HG03095 (cell line): Measurements from ENCODE around the gene HELZ2.
"Not testable (repeated sequence)": the region's sequence is repeated elsewhere in the genome, so short reads cannot be mapped to it uniquely, and the experiment has no call there.

Experiments used
- ATAC-seq: cut with Tn5 transposase; IDR thresholded peaks from one replicate; pipeline ENCODE4 v1.9.1; 2021; ENCODE audit warnings: moderate library complexity; ENCODE audit not compliant: unreplicated experiment

The HELZ2 gene

DNA sequence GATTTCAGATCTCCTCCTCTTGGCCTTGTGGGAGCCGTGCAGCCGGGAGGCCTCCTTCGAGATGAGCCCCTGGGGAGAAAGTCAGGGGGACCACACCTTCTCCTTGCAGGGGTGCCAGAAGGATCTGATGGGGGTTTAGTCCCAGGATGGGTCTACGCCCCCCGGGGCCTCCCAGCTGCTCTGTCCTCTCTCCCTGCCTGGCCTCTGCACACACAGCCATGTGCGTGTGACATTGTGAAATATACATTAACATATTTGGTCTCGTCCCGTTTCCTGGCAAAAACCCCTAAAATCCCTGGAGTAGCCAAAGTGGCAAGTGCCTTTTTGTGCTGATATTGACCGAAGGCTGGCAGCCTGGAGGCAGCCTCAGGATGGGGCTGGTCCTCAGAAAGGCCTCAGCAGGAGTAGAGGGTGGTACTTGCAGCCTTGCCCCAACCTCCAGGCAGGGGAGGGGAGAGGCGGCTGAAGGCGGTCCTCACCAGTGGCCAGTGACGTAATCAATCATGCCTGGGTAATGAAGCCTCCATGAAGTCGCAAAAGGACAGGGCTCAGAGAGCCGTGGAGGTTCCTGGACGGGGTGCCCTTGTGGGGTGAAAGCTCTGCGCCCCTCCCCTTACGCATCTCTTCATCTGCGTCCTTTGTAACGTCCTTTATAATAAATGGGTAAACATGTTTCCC is 5.1 kb upstream of the HELZ2 start:
- ATAC-seq, result no peak

DNA sequence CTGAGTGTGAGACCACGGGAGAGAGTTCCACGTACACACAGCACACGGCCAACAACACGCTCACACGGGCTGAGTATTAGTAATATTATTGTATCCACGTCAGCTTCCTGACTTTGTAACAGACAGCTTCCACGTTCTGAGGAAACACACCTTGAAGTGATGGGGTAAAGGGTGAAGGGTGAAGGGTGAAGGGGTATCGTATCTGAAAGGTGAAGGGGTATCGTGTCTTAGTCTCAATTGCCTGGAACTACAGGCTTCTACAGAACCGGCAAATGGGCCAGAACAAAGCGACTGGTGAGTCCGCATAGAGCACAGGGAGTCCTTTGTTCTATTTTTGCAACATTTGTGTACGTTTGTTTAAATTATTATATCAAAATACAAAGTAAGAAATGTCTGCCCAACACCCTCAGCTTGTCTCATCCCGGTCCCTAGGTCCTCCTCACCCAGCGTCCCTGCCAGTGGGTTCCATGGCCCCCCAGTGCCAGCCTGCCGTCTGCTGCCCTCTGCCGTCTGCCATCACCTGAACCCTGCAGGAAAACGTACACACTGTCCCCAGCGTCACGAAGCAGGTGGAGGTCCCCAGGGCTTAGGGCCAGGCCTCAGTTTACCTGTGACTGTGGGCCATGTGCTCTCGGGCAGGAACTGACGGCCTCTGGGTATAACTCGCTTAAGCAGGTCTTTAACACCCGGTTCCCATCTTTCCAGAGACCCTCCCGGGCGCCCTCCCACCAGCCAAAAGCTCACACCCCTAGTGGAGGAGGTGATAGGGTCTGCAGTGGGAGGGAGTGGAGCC is 4.4 kb upstream of the HELZ2 start:
- no peak for ATAC-seq

DNA sequence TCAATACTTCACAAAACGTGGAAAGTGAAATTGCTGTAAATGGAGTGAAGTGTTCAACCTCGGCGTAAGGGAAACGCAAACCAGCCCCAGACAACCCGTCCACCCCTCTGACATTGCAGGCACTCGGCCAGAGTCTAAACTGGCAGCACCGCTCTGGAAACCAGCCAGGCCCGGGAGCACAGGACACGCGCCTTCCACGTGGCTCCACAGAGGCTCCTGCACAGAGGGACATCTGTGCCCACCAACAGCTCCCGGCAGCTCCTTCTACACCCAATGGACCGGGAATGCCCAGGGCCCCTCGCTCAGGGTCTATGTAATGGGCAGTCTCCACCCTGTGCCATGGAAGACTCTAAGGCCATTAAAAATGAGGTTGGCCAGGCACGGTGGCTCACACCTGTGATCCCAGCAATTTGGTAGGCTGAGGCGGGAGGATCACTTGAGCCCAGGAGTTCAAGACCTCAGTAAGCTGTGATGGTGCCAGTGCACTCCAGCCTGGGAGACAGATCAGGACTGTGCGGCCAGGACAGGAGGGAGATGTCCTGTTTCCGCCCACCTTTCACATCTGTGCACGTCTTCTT is 3.4 kb upstream of the HELZ2 start:
- no peak for ATAC-seq

DNA sequence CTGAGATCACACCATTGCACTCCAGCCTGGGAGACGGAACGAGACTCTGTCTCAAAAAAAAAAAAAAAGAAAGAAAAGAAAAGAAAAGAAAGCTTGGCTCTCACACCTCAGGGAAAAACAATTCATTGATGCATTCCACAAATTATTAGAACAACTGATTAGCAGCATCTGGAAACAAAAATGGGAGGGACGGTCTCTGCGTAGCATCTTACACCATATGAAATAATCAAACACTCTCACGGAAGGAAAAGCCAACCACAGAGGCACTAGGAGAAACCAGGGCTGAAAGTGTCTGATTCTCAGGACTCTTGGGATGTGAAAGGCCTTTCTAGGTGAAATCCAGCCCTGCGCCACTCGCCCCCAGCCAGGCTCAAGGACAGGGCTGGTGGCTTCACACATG is 2.3 kb upstream of the HELZ2 start:
- ATAC-seq, result no peak

DNA sequence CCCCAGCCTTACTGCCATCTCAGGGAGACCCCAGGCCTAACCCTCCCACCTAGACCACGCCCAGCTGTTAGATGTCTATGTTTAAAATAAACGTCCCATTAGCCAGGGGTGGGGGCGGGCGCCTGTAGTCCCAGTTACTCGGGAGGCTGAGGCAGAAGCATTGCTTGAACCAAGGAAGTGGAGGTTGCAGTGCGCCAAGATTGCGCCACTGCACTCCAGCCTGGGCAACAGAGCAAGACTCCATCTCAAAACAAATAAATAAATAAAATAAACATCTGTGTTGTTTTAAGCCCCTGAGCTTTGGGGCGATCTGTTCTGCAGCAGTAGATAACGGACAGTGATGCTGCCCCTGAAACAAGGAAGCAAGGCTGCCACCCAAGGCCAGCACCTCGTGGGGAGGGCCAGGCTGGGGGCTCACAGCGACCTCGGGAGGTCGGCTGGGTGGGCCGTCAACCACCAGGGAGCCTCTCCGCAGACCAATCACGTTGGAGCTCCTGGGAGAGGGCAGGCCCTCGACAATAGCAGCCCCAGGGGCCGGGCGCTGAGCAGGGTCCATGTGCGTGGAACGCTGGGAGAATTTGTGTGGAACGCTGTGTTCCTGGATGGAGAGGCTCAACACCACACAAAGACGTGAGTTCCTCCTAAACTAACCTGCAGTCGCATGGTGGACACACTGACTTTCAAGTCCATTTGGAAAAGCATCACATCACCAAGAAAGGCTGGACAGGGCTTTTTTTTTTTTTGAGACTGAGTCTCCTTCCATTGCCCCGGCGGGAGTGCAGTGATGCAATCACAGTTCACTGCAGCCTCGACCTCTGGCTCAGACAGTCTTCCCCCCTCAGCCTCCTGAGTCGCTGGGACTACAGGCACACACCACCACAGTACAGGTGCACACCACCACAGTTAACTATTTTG is 1.0 kb upstream of the HELZ2 start:
- no peak for ATAC-seq

DNA sequence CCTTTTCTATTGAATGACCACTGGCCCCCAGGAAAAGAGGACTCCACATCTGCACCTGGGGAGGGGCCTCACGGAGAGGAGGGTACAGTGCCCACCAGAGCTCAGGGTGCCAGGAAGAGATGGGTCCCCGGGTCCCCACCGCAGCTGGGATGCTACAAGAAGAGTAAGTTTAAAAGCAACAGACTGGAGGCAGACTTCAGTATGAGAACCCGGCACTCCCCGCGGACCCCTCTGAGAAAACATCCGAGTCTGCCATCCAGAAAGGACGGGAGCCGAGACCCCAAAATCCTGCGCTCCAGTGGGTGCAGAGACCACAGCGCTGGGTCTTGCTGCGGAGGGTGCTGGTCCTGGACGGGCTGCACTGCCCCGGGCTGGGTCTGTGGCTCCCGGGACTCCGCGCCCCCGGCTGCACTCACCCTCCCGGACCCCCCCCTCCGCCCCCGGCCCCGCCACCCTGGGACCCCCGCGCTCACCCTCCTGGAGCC is 350 bp downstream of the HELZ2 start:
- no peak for ATAC-seq

DNA sequence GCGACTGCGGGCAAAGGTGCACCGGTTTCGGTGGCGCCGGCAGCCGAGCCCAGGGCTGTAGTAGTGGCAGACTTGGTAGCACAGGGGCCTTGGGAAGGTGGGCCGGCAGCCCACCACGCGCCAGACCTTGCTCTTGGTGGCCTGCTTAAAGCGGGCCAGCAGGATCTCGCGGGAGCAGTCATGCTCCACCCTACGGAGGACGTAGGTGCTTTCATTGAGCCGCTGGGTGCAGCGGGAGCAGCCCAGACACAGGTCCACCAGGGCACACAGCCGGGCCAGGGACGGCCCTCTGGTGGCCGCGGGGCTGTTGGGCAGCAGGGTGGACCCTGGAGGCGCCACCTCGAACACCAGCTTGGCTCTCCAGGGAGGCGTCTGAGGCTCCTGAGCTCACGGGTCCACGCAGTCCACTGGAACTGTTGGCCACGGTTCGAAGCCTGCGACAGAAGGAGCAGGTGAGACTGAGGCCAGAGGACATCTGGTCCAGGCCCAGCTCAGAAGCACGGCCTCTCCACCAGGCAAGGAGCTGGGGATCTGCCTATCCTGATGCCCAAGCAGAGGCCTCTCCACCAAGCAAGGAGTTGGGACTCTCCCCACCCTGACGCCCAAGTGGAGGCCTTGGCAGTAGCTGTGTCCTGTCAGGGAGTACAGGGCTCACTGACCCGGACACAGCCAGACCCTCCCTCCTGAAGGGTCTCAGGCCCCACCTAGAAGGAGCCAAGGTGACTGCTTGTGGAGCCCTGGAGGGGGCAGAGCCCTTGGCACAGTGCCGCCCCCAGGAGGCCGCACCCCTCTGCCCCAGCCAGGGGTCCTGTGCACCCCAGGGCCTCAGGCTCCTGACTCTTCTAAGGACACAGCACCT is 1.0 kb downstream of the HELZ2 start:
- ATAC-seq, result no peak

DNA sequence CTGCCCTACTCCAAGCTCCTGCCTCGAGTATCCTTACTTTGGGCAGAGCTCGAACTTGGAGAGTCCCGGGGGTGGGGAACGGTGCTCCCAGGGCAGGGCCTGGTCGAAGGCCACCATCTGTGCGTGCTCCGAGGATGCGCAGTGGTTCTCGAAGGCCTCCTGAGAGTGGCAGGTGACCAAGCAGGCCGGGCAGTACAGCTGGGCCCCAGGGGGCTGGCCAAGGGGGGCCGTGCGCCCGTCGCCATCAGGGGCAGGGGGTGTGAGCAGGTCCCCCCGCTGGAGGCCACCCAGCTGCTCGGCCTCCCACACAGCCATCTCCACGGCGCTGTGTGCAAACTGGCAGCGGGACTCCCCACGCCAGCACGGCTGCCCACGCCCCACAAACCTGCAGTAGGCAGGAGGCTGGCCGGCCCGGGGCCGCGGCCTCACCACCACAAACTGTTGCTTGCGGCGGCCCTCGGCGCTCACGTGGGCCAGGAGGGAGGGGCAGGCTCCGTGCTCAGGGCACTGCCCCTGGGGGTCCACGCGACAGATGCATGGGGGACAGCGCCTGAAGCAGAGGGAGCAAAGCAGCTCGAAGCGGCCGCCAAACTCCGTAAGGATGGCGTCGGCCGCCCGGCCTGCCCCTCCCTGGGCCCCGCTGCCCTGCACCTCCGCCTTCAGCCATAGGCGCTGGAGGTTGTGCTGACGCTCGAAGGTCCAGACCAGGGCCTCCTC is 1.8 kb downstream of the HELZ2 start:
- ATAC-seq, result no peak

DNA sequence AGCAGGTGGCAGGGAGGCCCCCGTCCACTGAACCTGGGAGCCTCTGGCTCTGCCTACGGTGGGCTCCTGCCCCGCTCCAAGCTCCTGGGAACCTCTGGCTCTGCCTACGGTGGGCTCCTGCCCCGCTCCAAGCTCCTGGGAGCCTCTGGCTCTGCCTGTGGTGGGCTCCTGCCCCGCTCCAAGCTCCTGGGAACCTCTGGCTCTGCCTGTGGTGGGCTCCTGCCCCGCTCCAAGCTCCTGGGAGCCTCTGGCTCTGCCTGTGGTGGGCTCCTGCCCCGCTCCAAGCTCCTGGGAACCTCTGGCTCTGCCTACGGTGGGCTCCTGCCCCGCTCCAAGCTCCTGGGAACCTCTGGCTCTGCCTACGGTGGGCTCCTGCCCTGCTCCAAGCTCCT is 3.0 kb downstream of the HELZ2 start:
- ATAC-seq, result not testable (repeated sequence)

DNA sequence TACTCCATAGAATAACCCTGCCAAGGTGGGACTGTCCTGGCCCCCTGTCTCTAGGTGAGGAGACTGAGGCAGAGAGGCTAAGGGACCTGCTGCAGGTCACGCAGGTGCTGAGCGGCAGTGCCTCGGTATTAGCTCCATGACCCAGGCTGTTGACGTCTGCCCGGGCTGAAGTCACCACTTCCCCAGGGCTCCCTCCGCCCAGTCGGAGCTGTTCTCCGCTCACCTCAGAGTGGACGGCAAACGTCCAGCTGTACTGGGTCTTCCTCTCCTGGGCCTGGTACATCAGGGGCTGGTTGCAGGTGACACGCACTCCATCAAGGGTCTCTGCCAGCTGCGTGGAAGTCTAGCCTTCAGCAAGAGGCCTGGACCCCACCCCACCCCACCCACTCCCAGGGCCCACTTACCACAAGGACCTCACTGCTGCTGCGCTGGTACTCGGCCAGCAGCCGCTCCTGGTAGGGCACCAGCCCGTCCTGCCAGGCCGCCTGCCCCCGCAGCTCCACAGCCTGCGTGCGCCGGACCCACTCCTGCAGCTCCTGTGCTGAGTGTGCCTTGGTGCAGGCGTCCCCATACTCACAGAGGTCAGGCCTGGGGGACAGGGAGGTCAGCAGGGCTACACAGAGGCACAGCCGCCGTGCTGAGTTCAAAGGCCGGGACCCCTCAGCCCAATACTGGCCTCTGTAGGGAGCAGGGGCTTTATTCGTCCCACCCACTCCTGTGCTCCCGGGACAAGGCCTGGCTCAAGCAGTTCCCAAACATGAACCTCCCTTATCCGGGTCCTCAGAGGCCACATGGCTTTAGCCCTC is 3.6 kb downstream of the HELZ2 start:
- no peak for ATAC-seq

DNA sequence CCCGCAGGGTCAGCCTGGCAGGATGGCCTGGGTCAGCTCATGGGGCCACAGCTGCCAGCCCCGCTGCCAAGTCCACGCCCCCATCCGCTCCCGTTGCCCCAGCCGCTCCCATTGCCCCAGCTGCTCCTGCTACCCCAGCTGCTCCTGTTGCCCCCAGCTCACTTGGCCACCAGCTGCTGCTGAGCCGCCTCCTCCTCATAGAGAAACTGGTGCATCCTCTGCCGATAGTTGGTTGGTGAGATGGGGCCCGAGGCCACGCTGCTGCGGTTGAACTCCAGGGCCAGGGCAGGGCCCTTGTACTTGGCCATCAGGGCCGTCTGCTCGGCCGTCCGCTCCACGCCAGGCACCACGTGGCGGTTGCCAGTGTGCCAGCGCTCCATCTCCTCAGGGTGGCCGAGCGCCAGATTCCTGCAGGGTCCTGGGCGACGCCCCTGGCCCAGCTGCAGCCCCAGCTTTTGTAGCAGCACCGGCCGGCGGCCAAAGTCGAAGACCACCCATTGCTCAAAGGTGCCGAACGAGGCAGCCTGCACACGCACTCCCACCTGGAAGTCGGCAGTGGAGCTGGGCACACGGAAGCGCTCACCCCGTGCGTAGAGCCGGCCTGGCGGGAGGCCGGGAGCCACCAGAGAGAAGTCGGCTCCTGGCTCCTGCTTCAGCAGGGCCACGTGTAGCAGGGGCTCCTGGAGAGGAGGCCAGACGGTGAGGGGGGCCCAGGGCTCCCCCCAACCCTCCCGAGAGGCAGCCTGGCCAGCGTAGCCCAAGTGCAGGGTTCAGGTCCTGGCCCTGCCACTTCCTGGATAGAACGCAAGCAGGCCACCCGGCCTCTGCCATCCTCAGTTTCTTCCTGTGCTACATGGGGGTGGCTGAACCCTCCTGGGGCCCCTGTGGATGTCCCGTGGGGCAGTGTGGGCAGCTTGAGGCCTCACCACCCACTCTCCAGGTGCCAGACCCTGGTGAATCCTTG is 4.8 kb downstream of the HELZ2 start:
- ATAC-seq, result no peak

DNA sequence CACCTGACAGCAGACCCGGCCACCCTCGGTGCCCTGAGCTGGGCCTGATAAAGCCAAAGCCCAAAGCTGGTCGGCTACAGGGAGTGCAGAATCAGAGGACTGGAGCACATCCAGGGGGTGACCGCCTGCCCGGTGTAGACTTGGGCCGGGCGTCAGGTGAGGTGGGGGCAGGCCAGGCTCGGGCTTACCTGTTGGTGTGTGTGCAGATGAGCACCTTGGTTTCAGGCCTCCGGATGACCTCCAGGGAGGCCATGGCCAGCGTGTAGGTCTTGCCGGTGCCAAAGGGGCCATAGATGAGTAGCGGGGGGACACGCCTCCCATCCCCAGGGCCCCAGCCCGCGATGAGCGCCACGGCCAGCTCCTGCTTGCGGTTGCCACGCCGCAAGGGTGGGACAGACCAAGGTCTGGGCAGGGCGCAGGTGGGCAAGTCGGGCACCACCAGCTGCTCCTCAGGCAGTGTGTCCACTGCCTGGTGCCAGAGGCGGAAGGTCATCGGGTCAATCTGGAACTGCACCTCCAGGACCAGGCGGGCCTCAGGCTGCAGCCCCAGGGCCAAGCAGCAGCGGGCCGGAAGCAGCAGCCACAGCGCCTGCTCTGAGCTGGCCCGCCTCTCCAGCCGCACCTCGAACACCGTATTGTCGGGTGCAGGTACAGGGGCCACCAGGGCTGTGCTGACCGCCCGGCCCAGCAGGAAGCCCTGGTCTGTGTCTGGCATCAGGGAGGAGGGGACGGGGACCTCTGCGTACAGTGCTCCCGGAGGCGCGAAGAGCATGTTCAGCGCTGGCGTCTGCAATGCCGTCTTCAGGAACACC is 5.7 kb downstream of the HELZ2 start:
- ATAC-seq, result no peak

DNA sequence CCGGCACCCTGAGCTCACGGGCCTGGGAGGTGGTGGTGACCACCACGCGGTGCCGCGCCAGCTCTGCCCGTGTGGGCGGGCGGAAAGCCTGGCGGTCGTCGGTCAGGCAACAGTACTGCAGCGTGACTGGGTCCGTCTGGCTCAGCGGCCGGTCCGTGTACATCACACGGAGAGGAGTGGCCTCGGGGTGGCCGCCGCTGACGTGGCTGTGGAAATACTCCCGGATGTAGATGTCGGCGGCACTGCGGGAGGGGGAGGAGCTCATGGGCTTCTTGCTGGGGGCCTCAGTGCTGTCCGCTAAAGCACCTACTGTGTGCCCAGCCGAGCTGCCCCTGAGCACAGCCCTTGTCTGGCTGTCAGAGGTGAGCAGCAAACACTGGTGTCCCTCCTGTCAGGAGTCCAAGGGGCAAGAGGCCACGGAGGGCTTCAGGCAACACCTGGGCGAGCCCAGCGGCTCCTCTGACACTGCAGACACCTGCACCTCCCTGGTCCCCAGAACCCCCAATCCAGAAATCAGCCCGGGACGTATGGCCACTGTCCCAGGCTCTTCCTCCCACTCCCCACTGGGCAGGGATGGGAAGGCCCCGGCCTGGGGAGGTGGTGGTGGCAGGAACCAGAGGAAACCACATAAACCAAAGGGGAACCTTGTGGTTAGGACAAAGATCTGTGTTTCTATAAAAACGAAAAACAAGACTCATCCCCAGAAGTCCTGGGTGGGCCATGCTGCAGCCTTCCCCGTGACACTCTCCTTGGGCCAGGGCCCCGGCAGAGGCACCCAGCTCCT is 6.5 kb downstream of the HELZ2 start:
- ATAC-seq, result peak; percentile 60

DNA sequence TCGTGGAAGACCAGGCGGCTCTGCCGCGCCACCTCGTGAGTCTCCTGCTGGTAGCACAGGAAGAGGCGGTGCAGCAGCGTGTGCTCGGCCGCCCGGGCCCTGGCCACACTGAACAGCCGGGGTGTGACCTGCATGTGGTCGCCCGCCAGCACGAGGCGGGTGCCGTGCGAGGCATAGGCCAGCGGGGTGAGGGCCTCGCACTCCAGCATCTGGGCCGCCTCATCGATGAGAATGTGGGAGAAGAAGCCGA is 7.0 kb downstream of the HELZ2 start:
- ATAC-seq, result no peak

DNA sequence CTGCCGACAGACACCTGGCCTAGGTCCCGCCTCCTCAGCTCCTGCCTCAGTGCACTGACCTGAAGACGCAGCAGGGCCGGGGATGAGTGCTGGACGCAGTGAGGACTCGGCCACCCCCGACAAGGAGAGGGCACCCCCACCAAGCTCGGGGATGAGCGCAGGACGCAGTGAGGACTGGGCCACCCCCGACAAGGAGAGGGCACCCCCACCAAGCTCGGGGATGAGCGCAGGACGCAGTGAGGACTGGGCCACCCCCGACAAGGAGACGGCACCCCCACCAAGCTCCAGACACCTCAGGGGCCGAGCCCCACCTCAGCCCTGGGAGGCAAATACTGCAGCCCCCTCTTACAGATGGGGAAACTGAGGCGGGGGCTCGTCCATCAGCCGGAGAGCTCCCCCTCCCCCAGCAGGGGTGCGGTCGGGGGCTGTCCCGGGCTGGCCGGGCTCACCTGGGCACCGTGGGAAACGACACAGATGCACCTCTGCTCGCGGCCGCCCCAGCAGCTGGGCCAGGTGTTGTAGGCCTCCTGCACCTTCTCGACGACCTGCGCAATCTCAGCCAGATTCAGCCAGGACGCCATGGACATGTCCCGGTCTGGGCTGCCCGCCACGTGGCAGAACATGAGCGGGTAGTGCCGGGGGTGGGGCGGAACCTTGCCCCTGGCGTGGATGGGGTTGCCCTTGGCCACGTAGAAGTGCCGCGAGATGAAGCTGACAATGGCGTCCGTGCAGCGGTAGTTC is 7.5 kb downstream of the HELZ2 start:
- ATAC-seq, result no peak
